ENCODE results near the gene CHMP6. TPM values are rescaled to one million over a fixed set of nuclear protein-coding genes. Genes with fewer than 3 reads are reported as not detected.

Gene CHMP6
- total and polyA plus RNA-seq, 2 donors, result 6.3 to 30.8 TPM

- H3K4me1 ChIP-seq (ENCODE audit: control insufficient read depth in 2 of 2, insufficient read depth in 2 of 2, low read length in 2 of 2), result no peaks in the 10 kb centered on the region
- H3K4me3 ChIP-seq (ENCODE audit: low read length in 2 of 2), result no peak overlapping the region
- peaks cover 70 to 72% of the 10 kb centered on the region in 2 donors for H3K36me3 ChIP-seq (ENCODE audit: control insufficient read depth in 2 of 2, insufficient read depth in 2 of 2, low read length in 1 of 2)
- H3K27me3 ChIP-seq (ENCODE audit: control insufficient read depth in 2 of 2, insufficient read depth in 1 of 2, low read length in 1 of 2), result no peaks in the 10 kb centered on the region
- 98% methylated on average over 48 of the region's 48 CpGs for WGBS
- no peak for DNase-seq (ENCODE audit: low read depth in 6 of 9, low spot score in 9 of 9)
- H3K9me3 ChIP-seq (ENCODE audit: control insufficient read depth in 2 of 2, insufficient read depth in 1 of 2, low read length in 1 of 2), result peaks cover 0 to 5% of the 10 kb centered on the region in 2 donors
- H3K27ac ChIP-seq (ENCODE audit: low read depth in 1 of 2, low read length in 1 of 2), result no peak overlapping the region
Observed at GRCh38 chr17:80948019-80948975, 43.3 kb upstream of the CHMP6 start.

- no peak overlapping the region for H3K27ac ChIP-seq (ENCODE audit: low read depth in 1 of 2, low read length in 1 of 2)
- no peak for DNase-seq (ENCODE audit: low read depth in 6 of 9, low spot score in 9 of 9)
Observed at GRCh38 chr17:80948976-80949450, 42.6 kb upstream of the CHMP6 start.

GRCh38 chr17:80949451-80950421 is 41.9 kb upstream of the CHMP6 start:
- no peaks in the 10 kb centered on the region for H3K9me3 ChIP-seq (ENCODE audit: control insufficient read depth in 2 of 2, insufficient read depth in 1 of 2, low read length in 1 of 2)
- WGBS, result 96% methylated on average over 44 of the region's 44 CpGs
- no peak overlapping the region for H3K4me3 ChIP-seq (ENCODE audit: low read length in 2 of 2)
- no peaks in the 10 kb centered on the region for H3K4me1 ChIP-seq (ENCODE audit: control insufficient read depth in 2 of 2, insufficient read depth in 2 of 2, low read length in 2 of 2)
- DNase-seq (ENCODE audit: low read depth in 6 of 9, low spot score in 9 of 9), result no peak
- peaks cover 67 to 68% of the 10 kb centered on the region in 2 donors for H3K36me3 ChIP-seq (ENCODE audit: control insufficient read depth in 2 of 2, insufficient read depth in 2 of 2, low read length in 1 of 2)
- no peaks in the 10 kb centered on the region for H3K27me3 ChIP-seq (ENCODE audit: control insufficient read depth in 2 of 2, insufficient read depth in 1 of 2, low read length in 1 of 2)
- no peak overlapping the region for H3K27ac ChIP-seq (ENCODE audit: low read depth in 1 of 2, low read length in 1 of 2)

More at GRCh38 chr17:80948976-80949450, 42.6 kb upstream of the CHMP6 start:
- Histone ChIP-seq H3K4me1 (ENCODE audit: control insufficient read depth in 2 of 2, insufficient read depth in 2 of 2, low read length in 2 of 2) (no peaks in the 10 kb centered on the region), H3K9me3 (ENCODE audit: control insufficient read depth in 2 of 2, insufficient read depth in 1 of 2, low read length in 1 of 2) (peaks cover 0 to 5% of the 10 kb centered on the region in 2 donors), H3K27me3 (ENCODE audit: control insufficient read depth in 2 of 2, insufficient read depth in 1 of 2, low read length in 1 of 2) (no peaks in the 10 kb centered on the region), H3K4me3 (ENCODE audit: low read length in 2 of 2) (no peak overlapping the region), H3K36me3 (ENCODE audit: control insufficient read depth in 2 of 2, insufficient read depth in 2 of 2, low read length in 1 of 2) (peaks cover 68 to 72% of the 10 kb centered on the region in 2 donors)
- 98% methylated on average over 16 of the region's 16 CpGs for WGBS

GRCh38 chr17:80950466-80951120 is 41.0 kb upstream of the CHMP6 start:
- Histone ChIP-seq H3K36me3 (ENCODE audit: control insufficient read depth in 2 of 2, insufficient read depth in 2 of 2, low read length in 1 of 2) (peaks cover 66 to 67% of the 10 kb centered on the region in 2 donors), H3K4me3 (ENCODE audit: low read length in 2 of 2) (no peak overlapping the region), H3K4me1 (ENCODE audit: control insufficient read depth in 2 of 2, insufficient read depth in 2 of 2, low read length in 2 of 2) (no peaks in the 10 kb centered on the region), H3K9me3 (ENCODE audit: control insufficient read depth in 2 of 2, insufficient read depth in 1 of 2, low read length in 1 of 2) (peaks cover 0 to 4% of the 10 kb centered on the region in 2 donors), H3K27ac (ENCODE audit: low read depth in 1 of 2, low read length in 1 of 2) (no peak overlapping the region), H3K27me3 (ENCODE audit: control insufficient read depth in 2 of 2, insufficient read depth in 1 of 2, low read length in 1 of 2) (no peaks in the 10 kb centered on the region)
- WGBS, result 98% methylated on average over 17 of the region's 17 CpGs
- DNase-seq (ENCODE audit: low read depth in 6 of 9, low spot score in 9 of 9), result no peak

- H3K27ac ChIP-seq (ENCODE audit: low read depth in 1 of 2, low read length in 1 of 2), result no peak overlapping the region
- DNase-seq (ENCODE audit: low read depth in 6 of 9, low spot score in 9 of 9), result no peak
- H3K36me3 ChIP-seq (ENCODE audit: control insufficient read depth in 2 of 2, insufficient read depth in 2 of 2, low read length in 1 of 2), result peaks cover 58 to 63% of the 10 kb centered on the region in 2 donors
- no peaks in the 10 kb centered on the region for H3K27me3 ChIP-seq (ENCODE audit: control insufficient read depth in 2 of 2, insufficient read depth in 1 of 2, low read length in 1 of 2)
- H3K4me3 ChIP-seq (ENCODE audit: low read length in 2 of 2), result no peak overlapping the region
- peaks cover 0 to 4% of the 10 kb centered on the region in 2 donors for H3K9me3 ChIP-seq (ENCODE audit: control insufficient read depth in 2 of 2, insufficient read depth in 1 of 2, low read length in 1 of 2)
- H3K4me1 ChIP-seq (ENCODE audit: control insufficient read depth in 2 of 2, insufficient read depth in 2 of 2, low read length in 2 of 2), result no peaks in the 10 kb centered on the region
- 98% methylated on average over 38 of the region's 38 CpGs for WGBS
Observed at GRCh38 chr17:80951121-80952090, 40.2 kb upstream of the CHMP6 start.

GRCh38 chr17:80952291-80952690 is 39.4 kb upstream of the CHMP6 start:
- DNase-seq (ENCODE audit: low read depth in 6 of 9, low spot score in 9 of 9), result no peak
- Histone ChIP-seq H3K27ac (ENCODE audit: low read depth in 1 of 2, low read length in 1 of 2) (no peak overlapping the region), H3K4me3 (ENCODE audit: low read length in 2 of 2) (no peak overlapping the region), H3K9me3 (ENCODE audit: control insufficient read depth in 2 of 2, insufficient read depth in 1 of 2, low read length in 1 of 2) (peaks cover 0 to 4% of the 10 kb centered on the region in 2 donors), H3K27me3 (ENCODE audit: control insufficient read depth in 2 of 2, insufficient read depth in 1 of 2, low read length in 1 of 2) (no peaks in the 10 kb centered on the region), H3K4me1 (ENCODE audit: control insufficient read depth in 2 of 2, insufficient read depth in 2 of 2, low read length in 2 of 2) (no peaks in the 10 kb centered on the region), H3K36me3 (ENCODE audit: control insufficient read depth in 2 of 2, insufficient read depth in 2 of 2, low read length in 1 of 2) (peaks cover 51 to 56% of the 10 kb centered on the region in 2 donors)
- 97% methylated on average over 16 of the region's 16 CpGs for WGBS

- H3K36me3 ChIP-seq (ENCODE audit: control insufficient read depth in 2 of 2, insufficient read depth in 2 of 2, low read length in 1 of 2), result peaks cover 37 to 43% of the 10 kb centered on the region in 2 donors
Observed at GRCh38 chr17:80953471-80954315, 37.9 kb upstream of the CHMP6 start.

More at GRCh38 chr17:80953471-80954315, 37.9 kb upstream of the CHMP6 start:
- H3K27me3 ChIP-seq (ENCODE audit: control insufficient read depth in 2 of 2, insufficient read depth in 1 of 2, low read length in 1 of 2), result no peaks in the 10 kb centered on the region
- H3K27ac ChIP-seq (ENCODE audit: low read depth in 1 of 2, low read length in 1 of 2), result no peak overlapping the region
- no peak for DNase-seq (ENCODE audit: low read depth in 6 of 9, low spot score in 9 of 9)
- no peaks in the 10 kb centered on the region for H3K4me1 ChIP-seq (ENCODE audit: control insufficient read depth in 2 of 2, insufficient read depth in 2 of 2, low read length in 2 of 2)
- H3K9me3 ChIP-seq (ENCODE audit: control insufficient read depth in 2 of 2, insufficient read depth in 1 of 2, low read length in 1 of 2), result peaks cover 0 to 4% of the 10 kb centered on the region in 2 donors
- 99% methylated on average over 22 of the region's 22 CpGs for WGBS
- no peak overlapping the region for H3K4me3 ChIP-seq (ENCODE audit: low read length in 2 of 2)

Measured in thymus (tissue), 11 donors.